H1 (cell line): ENCODE results near the gene MYOC. TPM values are rescaled to one million over a fixed set of nuclear protein-coding genes. Genes with fewer than 3 reads are reported as not detected.
A peak's percentile ranks its signal among the peaks of the same experiment; 100 is the strongest.

Source experiments
- CTCF ChIA-PET: fragments of 300-600 bp; sonication (Branson Sonifier 250); formaldehyde crosslinking; loops from one replicate; lab custom pipeline; 2021; ENCODE audit not compliant: partially characterized antibody; lab: Charles Lee
- POLR2A ChIA-PET: fragments of 300-600 bp; sonication (Branson Sonifier 250); formaldehyde crosslinking; loops from one replicate; lab custom pipeline; 2021; ENCODE audit warnings: inconsistent platforms; ENCODE audit not compliant: partially characterized antibody; lab: Charles Lee
- DNase-seq, 2 experiments: peaks; one replicate each; pipeline versions ENCODE4 v3.0.0 to v3.0.0-alpha.2; 2010 to 2022; ENCODE audit warnings: low spot score in 2 of 2, low read depth in 1 of 2, mixed read lengths in 1 of 2
- FAIRE-seq: peaks from 2 replicates; lab custom pipeline; 2011; peaks lifted over from hg19 to GRCh38; lab: Jason Lieb, UNC
- H2AFZ ChIP-seq: 2 replicates; pipeline ENCODE4 v1.8.1; 2012; ENCODE audit warnings: low read length, inconsistent platforms
- H2AK5ac ChIP-seq: 2 replicates; pipeline ENCODE4 v1.6.1; 2013; ENCODE audit warnings: low read depth, low read length
- H2BK120ac ChIP-seq: replicated peaks from 2 replicates; pipeline ENCODE3; 2013; ENCODE audit warnings: low read depth, low read length, inconsistent platforms
- H2BK12ac ChIP-seq: 2 replicates; pipeline ENCODE4 v1.6.1; 2013; ENCODE audit warnings: low read depth, low read length
- H2BK15ac ChIP-seq: 2 replicates; pipeline ENCODE4 v1.6.1; 2013; ENCODE audit warnings: low read length
- H2BK20ac ChIP-seq: 2 replicates; pipeline ENCODE4 v1.6.1; 2013; ENCODE audit warnings: low read length
- H2BK5ac ChIP-seq: 2 replicates; pipeline ENCODE4 v1.6.1; 2013; ENCODE audit warnings: low read depth, low read length
- H3K14ac ChIP-seq: 2 replicates; pipeline ENCODE4 v1.6.1; 2013; ENCODE audit warnings: inconsistent platforms; ENCODE audit not compliant: insufficient read length
- H3K18ac ChIP-seq: 2 replicates; pipeline ENCODE4 v1.6.1; 2013; ENCODE audit warnings: low read length; ENCODE audit errors: extremely low read depth
- H3K23ac ChIP-seq: 2 replicates; pipeline ENCODE4 v1.6.1; 2013; ENCODE audit warnings: inconsistent platforms; ENCODE audit not compliant: insufficient read length
- H3K23me2 ChIP-seq: 2 replicates; pipeline ENCODE4 v1.6.1; 2013; ENCODE audit warnings: low read depth, low read length
- H3K27ac ChIP-seq: 2 replicates; pipeline ENCODE4 v1.6.1; 2011; ENCODE audit warnings: low read depth, low read length, inconsistent platforms
- H3K27me3 ChIP-seq, 4 experiments: replicated peaks in 1 of 4; 1 replicate in 1 of 4; 2 replicates in 3 of 4; pipeline versions ENCODE4 v1.6.1 to v1.8.1; 2011 to 2013; ENCODE audit warnings: low read length in 3 of 4, mild to moderate bottlenecking in 3 of 4, inconsistent platforms in 2 of 4, mixed read lengths in 2 of 4, moderate library complexity in 1 of 4; ENCODE audit not compliant: control insufficient read depth in 3 of 4, insufficient read depth in 3 of 4; ENCODE audit errors: extremely low read depth in 1 of 4
- H3K36me3 ChIP-seq, 4 experiments: 2 replicates each; pipeline versions ENCODE4 v1.6.1 to v1.8.1; 2011 to 2013; ENCODE audit warnings: mild to moderate bottlenecking in 4 of 4, low read length in 3 of 4, moderate library complexity in 2 of 4, control low read depth in 1 of 4, inconsistent platforms in 1 of 4; ENCODE audit not compliant: insufficient read depth in 4 of 4, control insufficient read depth in 2 of 4
- H3K4ac ChIP-seq: replicated peaks from 2 replicates; pipeline ENCODE3; 2013; ENCODE audit warnings: low read length, low read depth, mixed read lengths, inconsistent platforms; ENCODE audit not compliant: insufficient read length
- H3K4me1 ChIP-seq, 4 experiments: replicated peaks in 1 of 4; 1 replicate in 1 of 4; 2 replicates in 3 of 4; pipeline versions ENCODE4 v1.6.1 to v1.8.1; 2011 to 2013; ENCODE audit warnings: low read length in 3 of 4, inconsistent platforms in 2 of 4, mixed read lengths in 1 of 4; ENCODE audit not compliant: insufficient read depth in 4 of 4, control insufficient read depth in 3 of 4
- H3K4me2 ChIP-seq, 2 experiments: 2 replicates each; pipeline versions ENCODE4 v1.6.1 to v1.8.1; 2011 to 2013; ENCODE audit warnings: low read depth in 2 of 2, low read length in 2 of 2, control low read depth in 1 of 2, inconsistent platforms in 1 of 2, mild to moderate bottlenecking in 1 of 2; ENCODE audit not compliant: insufficient read depth in 1 of 2
- H3K4me3 ChIP-seq, 4 experiments: fragments of 200-600, 300-600 bp in 1 of 4; sonication (generic), shearing (Covaris generic), sonication (Bioruptor Twin) in 1 of 4; 2 replicates each; pipeline versions ENCODE4 v1.5.1 to v1.8.1; 2011 to 2016; ENCODE audit warnings: low read length in 4 of 4, low read depth in 3 of 4, control low read depth in 2 of 4, inconsistent platforms in 2 of 4, mild to moderate bottlenecking in 2 of 4, mixed read lengths in 1 of 4, moderate library complexity in 1 of 4; ENCODE audit not compliant: insufficient read depth in 2 of 4; ENCODE audit errors: extremely low read depth in 1 of 4
- H3K56ac ChIP-seq: replicated peaks from 2 replicates; pipeline ENCODE3; 2013; ENCODE audit warnings: low read depth, mild to moderate bottlenecking, mixed read lengths, low read length, inconsistent platforms; ENCODE audit not compliant: insufficient read length
- H3K79me1 ChIP-seq: 2 replicates; pipeline ENCODE4 v1.6.1; 2013; ENCODE audit warnings: low read depth, low read length, control low read depth
- H3K79me2 ChIP-seq, 2 experiments: 2 replicates each; pipeline versions ENCODE4 v1.6.1 to v1.8.1; 2012 to 2013; ENCODE audit warnings: low read length in 2 of 2, mild to moderate bottlenecking in 2 of 2, inconsistent platforms in 1 of 2; ENCODE audit not compliant: insufficient read depth in 2 of 2, control insufficient read depth in 1 of 2
- H3K9ac ChIP-seq, 4 experiments: replicated peaks in 1 of 4; 1 replicate in 1 of 4; 2 replicates in 3 of 4; pipeline versions ENCODE4 v1.6.1 to v1.8.1; 2011 to 2013; ENCODE audit warnings: low read depth in 3 of 4, low read length in 3 of 4, control low read depth in 2 of 4, mild to moderate bottlenecking in 2 of 4, moderate library complexity in 2 of 4, inconsistent platforms in 1 of 4; ENCODE audit errors: extremely low read depth in 1 of 4
- H3K9me3 ChIP-seq, 2 experiments: 2 replicates each; pipeline versions ENCODE4 v1.6.1 to v1.8.1; 2012 to 2013; ENCODE audit warnings: mild to moderate bottlenecking in 2 of 2, moderate library complexity in 2 of 2, control low read depth in 1 of 2, inconsistent platforms in 1 of 2, low read depth in 1 of 2, low read length in 1 of 2, mixed read lengths in 1 of 2; ENCODE audit not compliant: insufficient read depth in 2 of 2
- H4K20me1 ChIP-seq, 2 experiments: replicated peaks in 1 of 2; 2 replicates each; pipeline versions ENCODE3 to v1.8.1; 2011 to 2013; ENCODE audit warnings: inconsistent platforms in 2 of 2, low read length in 2 of 2, mild to moderate bottlenecking in 1 of 2; ENCODE audit not compliant: insufficient read depth in 2 of 2, control insufficient read depth in 1 of 2
- H4K5ac ChIP-seq: 2 replicates; pipeline ENCODE4 v1.6.1; 2013; ENCODE audit warnings: low read length, low read depth, mixed read lengths, inconsistent platforms; ENCODE audit not compliant: insufficient read length
- H4K8ac ChIP-seq: 2 replicates; pipeline ENCODE4 v1.8.0; 2013; ENCODE audit warnings: mild to moderate bottlenecking, moderate library complexity, low read length, inconsistent platforms; ENCODE audit not compliant: insufficient read depth; ENCODE audit errors: extremely low read depth
- H4K91ac ChIP-seq: replicated peaks from 2 replicates; pipeline ENCODE3; 2013; ENCODE audit warnings: low read length, mixed read lengths, inconsistent platforms; ENCODE audit not compliant: insufficient read length
- ATF2 ChIP-seq: IDR thresholded peaks from 2 replicates; pipeline ENCODE4 v1.6.1; 2012; ENCODE audit warnings: low read length, inconsistent platforms
- BCL11A ChIP-seq, 2 experiments: IDR thresholded peaks; one replicate each; pipeline ENCODE4 v1.6.1; 2011; ENCODE audit warnings: low read depth in 2 of 2, low read length in 2 of 2, mild to moderate bottlenecking in 2 of 2
- CTBP2 ChIP-seq: IDR thresholded peaks from 2 replicates; pipeline ENCODE4 v1.7.0; 2011; ENCODE audit warnings: borderline replicate concordance, mild to moderate bottlenecking, moderate library complexity, mixed read lengths, low read length; ENCODE audit not compliant: insufficient read depth, insufficient read length
- E2F6 ChIP-seq: IDR thresholded peaks from 2 replicates; pipeline ENCODE4 v1.6.1; 2012; ENCODE audit warnings: inconsistent platforms
- JUND ChIP-seq: IDR thresholded peaks from 2 replicates; pipeline ENCODE4 v1.6.1; 2011; ENCODE audit warnings: mild to moderate bottlenecking, improper control_type of control experiment, low read length
- KDM1A ChIP-seq: fragments of 200-600, 300-600 bp; sonication (generic); IDR thresholded peaks from 2 replicates; pipeline ENCODE4 v1.7.1; 2016; ENCODE audit warnings: mild to moderate bottlenecking, low read length, borderline replicate concordance
- PHF8 ChIP-seq: fragments of 200-600 bp; sonication (generic); conservative IDR thresholded peaks from 2 replicates; pipeline ENCODE4 v1.7.1; 2012; ENCODE audit warnings: low read depth, mild to moderate bottlenecking, inconsistent platforms, low read length, moderate library complexity
- SIRT6 ChIP-seq: IDR thresholded peaks from one replicate; pipeline ENCODE4 v1.7.1; 2012; ENCODE audit warnings: low read length, inconsistent platforms
- TEAD4 ChIP-seq: IDR thresholded peaks from 2 replicates; pipeline ENCODE4 v1.6.1; 2012; ENCODE audit warnings: low read depth, low read length, inconsistent platforms, mixed read lengths
- ZNF274 ChIP-seq: IDR thresholded peaks from 2 replicates; pipeline ENCODE4 v1.7.0; 2012; ENCODE audit warnings: low read length, borderline replicate concordance; ENCODE audit errors: extremely low read depth
- WGBS, 2 experiments: shearing (Covaris generic) in 1 of 2; methylation state at CpG; one replicate each; pipeline versions ENCODE4 v1.1.6 to v1.1.7; 2013 to 2015; ENCODE audit warnings: low lambda C conversion rate in 2 of 2, mixed read lengths in 2 of 2, inconsistent platforms in 1 of 2, low coverage in 1 of 2, missing lambda C conversion rate in 1 of 2; ENCODE audit not compliant: insufficient replicate concordance in 2 of 2, insufficient coverage in 1 of 2, insufficient read length in 1 of 2; ENCODE audit errors: extremely low coverage in 1 of 2, missing lambda C conversion rate in 1 of 2; 5-methylcytosine and 5-hydroxymethylcytosine counted together
- polyA plus RNA-seq, 7 experiments: library from polyadenylated mRNA; depleted of rRNA in 3 of 7; stranded (reverse) in 5 of 7; unstranded in 2 of 7; fragments of >200 nt in 5 of 7; fragments of 200-250 nt in 2 of 7; gene quantifications; 1 replicate in 5 of 7; 2 replicates in 1 of 7; 4 replicates in 1 of 7; pipeline versions ENCODE4 v1.2.1 to v1.2.3, GENCODE V29; 2011 to 2013; ENCODE audit warnings: missing spikeins in 2 of 7, mixed read lengths in 2 of 7
- total RNA-seq: library from RNA; stranded (reverse); fragmentation: NEBNext Ultra II Directional; extraction: Animal tissue kit (Norgen Biotek cat#: 25700); gene quantifications from 2 replicates; pipeline ENCODE4 v1.2.1, GENCODE V29; 2021

MYOC gene
- total and polyA plus RNA-seq, 2 of the 8 experiments (the other 6 are each of a cell fraction or from before 2014, with no cell fraction given), result not detected

- Histone ChIP-seq H2BK20ac (0 out of 2 replicates have a peak overlapping the region, but pooled peaks have one; percentile 61), H3K9ac (no peak overlapping the region; a peak in 1 of 7 replicates), H3K56ac (no peak overlapping the region), H4K20me1 (no peaks in the 10 kb centered on the region), H4K5ac (no peak overlapping the region), H3K27me3 (no peaks in the 10 kb centered on the region), H3K4me2 (no peak overlapping the region), H3K4me1 (peaks cover 0 to 5% (median 2%) of the 10 kb centered on the region in 4 experiments; a peak in 1 of 7 replicates), H2AK5ac (no peak overlapping the region), H3K36me3 (no peaks in the 10 kb centered on the region), H3K23ac (no peak overlapping the region), H3K27ac (no peak overlapping the region), H2BK15ac (no peak overlapping the region), H3K4ac (no peak overlapping the region), H3K9me3 (no peaks in the 10 kb centered on the region), H3K79me2 (no peaks in the 10 kb centered on the region), H3K79me1 (no peaks in the 10 kb centered on the region), H3K14ac (no peak overlapping the region), H3K23me2 (no peaks in the 10 kb centered on the region), H2BK12ac (peak overlapping the region; percentile 46; the same call in 1 of the 2 replicates), H2BK120ac (no peak overlapping the region), H3K4me3 (no peak overlapping the region), H3K18ac (peak overlapping the region; percentile 32; the same call in 1 of the 2 replicates), H4K8ac (no peak overlapping the region), H2AFZ (peak overlapping the region; percentile 42; the same call in 1 of the 2 replicates), H2BK5ac (no peak overlapping the region), H4K91ac (peak overlapping the region; percentile 47)
- DNase-seq, result no peak
- ChIA-PET CTCF (interaction anchor here (0.9 to 6.8 kb wide), 4 partner anchors 9 to 26 kb away, joined by 3 to 42 read pairs (median 6); no protein-coding TSS in a partner anchor), POLR2A (interaction anchor here (1.3 kb wide), 1 partner anchor 28 kb away, joined by 3 read pairs; no protein-coding TSS in a partner anchor)
- FAIRE-seq, result no peak
- 91% methylated on average over 9 of the region's 9 CpGs; no CpG with 5 or more reads in 1 of the 2 experiments for WGBS, 2 experiments
- TF ChIP-seq KDM1A (no peak), ZNF274 (no peak), SIRT6 (no peak), JUND (no peak), BCL11A (IDR thresholded peaks at IDR 0.05; ENCODE audit: low read depth in 2 of 2, low read length in 2 of 2) (no peak), CTBP2 (no peak), E2F6 (no peak), PHF8 (no peak), TEAD4 (no peak), ATF2 (no peak)
Measured at GRCh38 chr1:171623651-171624331, 28.7 kb downstream of the MYOC start.
